GM21723 (cell line): ENCODE results near the gene RNASE1.
"Not testable (repeated sequence)": the region's sequence is repeated elsewhere in the genome, so short reads cannot be mapped to it uniquely, and the experiment has no call there.

Source experiments
- ATAC-seq: cut with Tn5 transposase; IDR thresholded peaks from one replicate; pipeline ENCODE4 v1.9.1; 2021; ENCODE audit warnings: mild to moderate bottlenecking, moderate library complexity; ENCODE audit not compliant: unreplicated experiment

Gene RNASE1

DNA sequence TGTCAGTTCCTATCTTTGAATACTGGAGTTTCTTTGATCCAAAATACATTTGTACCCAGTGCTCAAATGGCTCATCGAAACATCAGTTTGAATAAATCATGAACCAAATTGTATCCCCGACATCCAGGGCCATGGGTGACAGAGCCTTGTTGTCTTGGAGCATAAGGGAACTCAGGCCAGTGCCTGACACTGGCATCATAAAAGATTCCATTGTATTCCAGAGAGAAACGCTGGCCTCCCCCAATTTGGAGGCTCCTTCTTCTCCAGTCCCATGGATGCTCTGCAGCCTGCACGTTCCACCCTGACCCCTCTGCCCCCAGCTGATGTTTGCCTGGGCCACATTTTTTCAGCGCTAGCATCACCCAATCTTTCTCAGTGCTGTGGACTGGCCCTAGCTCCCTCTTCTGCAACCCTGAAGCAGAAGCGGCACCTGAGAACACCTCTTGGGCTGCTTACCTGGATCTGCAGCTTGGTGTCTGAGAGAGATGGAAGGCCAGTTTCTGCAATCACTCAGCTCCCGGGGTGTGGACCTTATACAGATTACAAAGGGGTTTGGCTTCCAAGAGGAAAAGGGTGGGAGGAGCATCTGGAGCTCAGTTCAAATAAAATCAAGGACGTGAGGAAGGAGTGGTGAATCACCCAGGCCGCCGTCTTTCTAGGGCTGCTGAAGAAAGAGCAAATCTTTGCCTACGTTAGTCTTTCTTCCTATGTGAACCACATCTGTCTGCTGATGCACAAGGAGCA lies at the start of gene RNASE1:
Gene RNASE1, minus strand, starts transcription at position 504 of the 744 bp plus-strand sequence. CDS start 776 bp downstream, outside the sequence.
- ATAC-seq = no peak

GRCh38 chr14:20848955-20849570 lies 46.4 kb upstream of the RNASE1 start:
- ATAC-seq = no peak

DNA sequence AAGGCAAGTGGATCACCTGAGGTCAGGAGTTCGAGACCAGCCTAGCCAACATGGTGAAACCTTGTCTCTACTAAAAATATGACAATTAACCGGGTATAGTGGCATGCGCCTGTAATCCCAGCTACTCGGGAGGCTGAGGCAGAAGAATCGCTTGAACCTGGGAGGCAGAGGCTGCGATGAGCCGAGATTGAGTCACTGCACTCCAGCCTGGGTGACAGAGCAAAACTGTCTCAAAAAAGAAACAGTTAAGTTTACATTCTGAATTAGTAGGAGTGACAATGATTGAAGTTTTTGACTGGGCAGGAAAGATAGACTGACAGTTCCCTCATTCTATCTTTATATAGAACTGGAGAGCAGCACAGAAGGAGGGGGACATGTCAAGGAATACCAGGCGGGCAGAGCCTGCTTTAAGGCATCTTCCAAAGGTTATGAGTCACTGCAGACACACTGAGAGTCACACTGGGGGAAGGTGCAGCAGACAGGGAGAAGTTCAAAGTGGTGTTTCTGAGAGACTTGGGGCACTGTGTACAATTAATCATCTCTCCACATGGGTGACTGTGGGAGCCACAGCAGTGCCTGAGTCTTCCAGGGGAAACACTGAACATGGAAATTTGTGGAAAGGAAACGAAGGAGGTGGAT lies 45.8 kb upstream of the RNASE1 start:
- ATAC-seq = no peak

- ATAC-seq = no peak
Measured at GRCh38 chr14:20846560-20846959, 43.9 kb upstream of the RNASE1 start.

DNA sequence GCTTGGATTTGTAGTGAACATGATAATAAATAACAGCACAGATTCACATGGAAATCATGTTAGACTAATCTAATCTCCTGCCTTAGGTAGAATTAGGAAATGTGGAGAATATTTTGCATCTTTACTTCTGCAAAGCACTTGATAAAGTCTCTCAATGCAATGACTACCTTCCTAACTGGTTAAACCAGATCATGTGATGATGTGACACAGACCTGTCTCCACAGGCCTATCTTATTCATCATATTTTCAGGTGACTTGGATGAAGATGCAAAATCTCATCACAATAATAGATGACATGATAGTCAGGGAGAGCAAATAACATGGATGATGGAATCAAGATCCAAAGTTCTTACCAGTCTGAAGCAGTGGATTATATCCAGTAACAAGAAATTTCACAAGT lies 38.5 kb upstream of the RNASE1 start:
- ATAC-seq = no peak

DNA sequence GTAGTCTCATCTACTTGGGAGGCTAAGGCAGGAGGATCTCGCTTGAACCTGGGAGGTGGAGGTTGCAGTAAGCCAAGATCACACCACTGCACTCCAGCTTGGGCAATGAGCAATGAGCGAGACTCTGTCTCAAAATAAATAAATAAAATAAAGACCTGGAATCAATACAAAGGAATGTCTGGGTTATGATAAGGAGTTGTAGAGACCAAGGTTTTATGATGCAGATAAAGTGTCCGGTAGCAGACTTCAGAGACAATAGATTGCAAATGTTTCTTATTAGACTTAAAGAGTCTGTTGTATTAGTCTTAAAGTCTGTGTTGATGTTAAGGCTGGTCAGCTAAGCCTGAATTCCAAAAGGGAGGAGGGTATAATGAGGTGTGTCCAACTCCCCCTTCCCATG lies 35.2 kb upstream of the RNASE1 start:
- ATAC-seq = no peak

DNA sequence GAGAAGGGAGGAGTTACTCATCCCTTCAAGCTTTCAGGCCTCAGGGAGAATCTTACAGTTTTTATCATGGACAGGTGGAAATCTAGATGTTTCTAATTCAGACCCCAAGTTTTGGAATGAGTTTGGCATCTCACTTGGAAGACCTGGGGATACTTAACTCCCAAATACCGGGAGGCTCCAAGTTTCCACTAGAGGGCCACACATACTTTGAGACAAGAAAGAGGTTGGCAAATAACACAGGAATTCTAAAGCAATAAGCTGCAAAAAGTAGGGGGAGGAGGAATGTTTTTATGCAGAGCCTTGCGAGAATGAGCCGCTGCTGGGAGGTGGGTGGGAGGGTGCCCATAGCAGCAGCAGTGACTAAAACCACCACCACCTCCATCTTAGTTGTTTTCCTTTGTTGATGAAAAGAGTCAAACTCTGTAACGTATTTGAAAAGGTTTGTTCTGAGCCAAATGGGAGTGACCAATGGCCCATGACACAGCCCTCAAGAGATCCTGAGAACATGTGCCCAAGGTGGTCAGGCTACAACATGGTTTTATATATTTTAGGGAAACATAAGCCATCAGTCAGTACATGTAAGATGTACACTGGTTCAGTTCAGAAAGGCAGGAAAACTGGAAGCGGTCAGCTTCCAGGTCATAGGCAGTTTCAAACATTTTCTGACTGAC lies 34.2 kb upstream of the RNASE1 start:
- ATAC-seq = no peak

DNA sequence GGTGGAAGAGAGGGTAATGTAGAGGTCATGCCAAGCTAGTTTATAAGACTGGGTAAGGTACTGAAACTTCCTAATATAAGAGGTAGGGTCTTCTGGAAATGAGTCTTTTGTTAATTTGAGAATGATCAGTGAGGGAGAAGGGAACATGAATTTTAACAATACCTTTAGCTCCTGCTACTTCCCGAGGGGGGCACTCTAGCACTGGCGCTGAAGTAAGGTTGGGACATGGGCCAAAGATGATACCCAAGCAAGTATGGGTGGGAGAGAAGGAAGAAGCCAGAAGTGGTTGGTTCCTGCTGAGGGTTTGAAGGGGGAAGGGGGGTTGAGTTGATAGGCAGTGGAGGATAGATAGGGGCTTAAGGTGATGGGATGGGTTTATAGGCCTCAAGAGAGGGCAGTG lies 32.3 kb upstream of the RNASE1 start:
- no peak for ATAC-seq

DNA sequence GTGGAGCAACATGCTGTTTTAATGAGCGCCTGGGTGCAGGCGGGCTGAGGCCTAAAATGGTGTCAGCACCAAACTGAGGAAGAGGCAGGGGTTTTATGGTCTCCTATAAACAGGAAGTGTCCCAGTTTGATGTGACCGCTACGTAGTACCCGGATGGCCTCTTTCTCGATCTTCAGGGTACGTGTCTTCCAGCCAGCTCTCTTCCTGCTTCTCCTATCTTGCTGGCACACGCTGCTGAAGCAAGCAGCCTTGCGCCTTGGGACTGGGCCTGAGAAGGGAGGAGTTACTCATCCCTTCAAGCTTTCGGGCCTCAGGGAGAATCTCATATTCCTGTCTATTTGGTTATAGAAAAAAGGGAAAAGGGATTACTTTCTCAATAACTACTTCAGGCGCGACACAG lies 28.2 kb upstream of the RNASE1 start:
- ATAC-seq = no peak

DNA sequence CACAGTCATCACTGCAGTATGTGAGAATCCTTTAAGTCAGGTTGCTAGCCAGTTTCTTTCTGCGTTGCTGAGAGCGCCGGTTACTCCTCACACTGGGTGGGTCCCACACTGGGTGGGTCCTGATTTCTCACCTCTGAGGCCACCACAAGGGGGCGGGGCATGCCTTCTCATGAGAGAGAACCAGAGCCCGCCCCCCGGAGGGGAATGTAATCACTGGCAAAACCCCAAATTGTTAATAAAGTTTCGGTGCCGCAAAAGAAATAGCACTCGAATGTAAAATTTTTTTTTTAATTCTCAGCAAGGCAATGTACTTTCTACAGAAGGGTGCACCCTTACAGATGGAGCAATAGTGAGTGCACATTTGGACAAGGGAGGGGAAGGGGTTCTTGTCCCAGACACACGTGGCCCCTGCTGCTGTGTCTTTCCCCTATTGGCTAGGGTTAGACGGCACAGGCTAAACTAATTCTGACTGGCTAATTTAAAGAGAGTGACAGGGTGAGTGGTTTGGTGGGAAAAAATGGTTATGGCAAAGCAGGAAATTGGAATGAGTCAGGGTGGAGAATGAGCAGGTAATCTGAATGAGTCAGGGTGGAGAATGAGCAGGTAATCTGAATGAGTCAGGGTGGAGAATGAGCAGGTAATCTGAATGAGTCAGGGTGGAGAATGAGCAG lies 25.5 kb upstream of the RNASE1 start:
- ATAC-seq = not testable (repeated sequence)

DNA sequence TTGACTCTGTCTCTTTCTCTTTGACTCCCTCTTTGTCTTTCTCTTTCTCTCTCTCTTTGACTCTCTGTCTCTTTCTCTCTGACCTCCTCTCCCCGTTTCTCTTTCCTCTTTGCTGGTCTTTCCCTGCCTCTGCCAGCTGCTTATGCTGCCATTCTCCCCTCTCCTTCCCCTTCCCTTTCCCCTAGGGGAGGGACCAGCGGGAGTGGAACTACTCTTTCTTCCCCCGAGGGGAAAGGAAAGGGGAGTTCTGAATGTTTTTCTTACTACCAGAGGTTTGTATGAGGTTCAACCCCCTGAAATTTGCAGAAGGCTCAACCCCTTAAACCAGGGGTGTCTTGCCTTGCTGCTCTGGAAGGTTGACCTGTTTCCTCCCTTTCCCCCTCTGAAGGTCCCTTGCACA lies 24.7 kb upstream of the RNASE1 start:
- no peak for ATAC-seq

DNA sequence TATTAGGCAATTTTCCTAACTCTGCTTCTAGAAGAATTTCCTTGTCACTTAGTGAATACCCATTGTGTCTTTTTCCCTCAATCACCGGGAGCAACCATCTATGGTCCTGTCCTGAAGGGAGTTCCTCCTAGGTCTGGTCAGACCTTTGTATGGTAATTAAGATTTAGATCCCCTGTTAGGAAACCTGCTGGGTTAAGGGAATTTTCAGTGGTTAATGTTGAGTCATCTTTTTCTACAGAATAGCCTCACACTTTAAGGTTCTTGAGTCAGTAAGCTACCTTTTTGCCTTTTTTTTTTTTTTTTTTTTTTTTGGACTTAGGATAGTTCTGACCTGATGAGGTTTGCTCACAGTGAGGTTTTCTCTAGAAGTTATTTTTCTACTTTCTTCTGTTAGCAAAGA lies 24.0 kb upstream of the RNASE1 start:
- not testable (repeated sequence) for ATAC-seq

GRCh38 chr14:20823859-20824258 lies 21.2 kb upstream of the RNASE1 start:
- no peak for ATAC-seq

- ATAC-seq = not testable (repeated sequence)
Measured at GRCh38 chr14:20821521-20822108, 19.0 kb upstream of the RNASE1 start.

DNA sequence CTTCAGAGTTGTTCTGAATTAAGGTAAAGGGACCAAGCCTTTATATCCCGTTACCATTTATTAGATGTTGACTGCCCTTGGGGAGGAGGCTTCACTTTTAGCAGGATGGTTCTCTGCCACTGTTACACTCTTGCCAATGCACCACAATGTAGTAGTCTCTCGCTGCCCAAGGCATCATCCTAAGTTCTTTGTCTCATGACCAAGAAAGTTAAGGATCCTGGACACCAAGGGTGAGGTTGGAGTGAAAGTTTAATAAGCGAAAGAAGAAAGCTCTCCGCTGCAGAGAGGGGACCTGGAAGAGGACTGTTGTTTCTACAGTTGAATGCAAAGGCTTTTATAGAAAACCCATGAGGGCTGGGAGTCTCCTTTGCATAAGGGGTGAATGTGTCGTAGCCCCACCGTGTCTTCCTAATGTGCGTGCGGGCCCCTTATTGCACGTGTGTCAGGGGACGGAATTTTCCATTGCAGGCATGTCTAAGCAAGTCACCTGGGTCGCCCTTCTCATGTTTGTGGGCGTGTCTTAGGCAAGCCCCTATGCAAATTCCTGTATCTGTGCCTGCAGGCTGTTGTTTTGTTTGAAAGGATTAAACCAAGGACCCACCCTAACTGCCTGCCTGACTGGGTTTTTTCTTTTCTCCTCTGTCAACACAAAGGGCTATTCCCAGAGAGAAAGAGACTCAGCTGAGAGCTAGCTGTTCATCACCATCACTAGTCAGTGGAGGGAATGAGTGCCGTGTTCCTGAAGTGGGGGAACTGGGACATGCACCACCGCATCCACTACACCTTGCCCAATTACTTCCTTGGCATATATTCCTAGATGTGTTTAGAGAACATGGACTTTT lies 17.6 kb upstream of the RNASE1 start:
- no peak for ATAC-seq

GRCh38 chr14:20818861-20819260 lies 16.2 kb upstream of the RNASE1 start:
- ATAC-seq = no peak

DNA sequence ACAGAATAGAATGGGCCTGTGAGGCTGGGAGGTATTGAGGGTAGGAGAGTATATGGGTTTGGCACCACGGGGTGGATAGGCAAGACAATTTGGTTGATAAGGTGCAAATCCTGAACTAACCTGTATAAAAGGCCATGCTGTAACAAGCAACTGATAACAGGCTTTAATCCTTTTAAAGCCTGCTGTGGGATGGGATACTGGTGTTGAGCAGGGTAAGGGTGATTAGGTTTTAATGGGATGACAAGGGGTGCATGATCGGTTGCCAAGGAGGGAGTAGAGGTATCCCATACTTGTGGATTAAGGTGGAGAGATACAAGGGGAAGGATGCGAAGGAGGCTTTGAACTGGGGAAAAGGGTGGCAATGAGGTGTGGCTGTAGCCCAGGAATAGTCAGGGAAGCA lies 13.3 kb upstream of the RNASE1 start:
- not testable (repeated sequence) for ATAC-seq

DNA sequence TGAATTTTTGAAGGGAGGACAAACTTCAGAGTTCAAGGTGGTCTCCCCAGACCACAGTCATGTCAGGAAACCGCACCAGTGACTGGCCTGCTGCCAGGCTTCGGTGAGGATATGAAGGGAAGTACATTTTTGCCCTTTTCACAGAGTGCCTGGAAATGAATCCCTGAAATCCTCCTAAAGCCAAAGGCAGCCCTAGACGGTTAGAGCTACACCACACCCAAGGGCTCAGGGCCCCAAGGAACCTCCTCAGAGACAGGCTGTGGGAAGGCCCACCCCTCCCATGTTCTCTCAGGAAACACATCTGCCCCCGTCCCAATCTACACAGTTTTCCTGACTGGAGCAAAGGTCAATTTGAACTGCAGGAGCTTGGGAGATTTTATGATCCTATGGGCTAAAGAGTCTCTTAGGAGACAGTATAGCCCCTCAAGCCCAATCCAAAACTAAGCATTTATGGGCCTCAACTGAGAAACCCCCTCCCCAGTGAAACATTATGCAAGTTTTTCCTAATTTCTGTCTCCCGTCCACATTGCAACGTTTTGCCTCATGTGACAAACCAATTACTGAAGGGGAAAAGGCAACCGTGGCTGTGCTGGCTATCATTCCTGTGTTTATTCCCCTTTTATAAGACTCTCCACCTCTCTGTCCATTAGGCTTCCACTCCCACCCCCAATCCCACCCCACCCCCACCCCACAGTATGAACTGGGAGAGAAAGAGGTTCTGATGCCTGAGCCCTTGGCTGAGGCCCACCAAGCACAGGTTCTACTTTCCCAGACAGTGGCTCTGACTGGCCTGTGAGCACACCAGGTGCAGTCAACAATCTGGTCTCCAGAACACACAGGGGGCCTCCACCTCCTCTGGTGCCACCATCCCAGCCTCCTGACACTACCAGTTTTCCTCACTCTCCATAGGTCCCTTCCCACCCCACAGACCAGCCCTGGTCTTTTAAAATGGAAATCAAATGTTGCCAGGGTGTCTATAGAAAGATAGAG lies 9.6 kb upstream of the RNASE1 start:
- ATAC-seq = no peak

DNA sequence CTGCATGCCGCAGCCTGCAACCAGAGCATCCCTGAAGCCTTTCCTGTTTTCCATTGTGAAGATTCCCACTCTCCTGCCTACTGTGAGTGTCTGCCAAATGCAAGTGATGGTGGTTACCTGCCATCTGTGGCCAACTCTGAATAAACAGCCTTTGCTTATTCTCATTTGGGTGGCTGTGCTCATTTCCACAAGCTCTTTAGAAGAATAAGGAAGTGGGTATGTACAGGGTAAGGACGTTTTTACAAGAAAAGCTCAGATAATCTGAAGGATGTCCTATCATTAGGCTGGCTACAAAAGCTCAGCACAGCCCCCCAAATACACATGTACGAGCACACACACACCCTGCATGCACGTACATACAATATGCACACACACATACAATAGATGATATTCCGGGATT lies 7.3 kb upstream of the RNASE1 start:
- no peak for ATAC-seq
